ENCODE data around the gene RBMS2.

- no peak for TF ChIP-seq CTCF (IDR thresholded peaks at IDR 0.05)
- no peak for TF ChIP-seq EZH2 (IDR thresholded peaks at IDR 0.05; ENCODE audit: borderline replicate concordance, insufficient read depth, low read depth, low read length, poor library complexity, severe bottlenecking)
Observed at GRCh38 chr12:56633468-56634241, 112.0 kb downstream of the RBMS2 start.
